ENCODE measurements around the gene EYS.

EYS gene

DNA sequence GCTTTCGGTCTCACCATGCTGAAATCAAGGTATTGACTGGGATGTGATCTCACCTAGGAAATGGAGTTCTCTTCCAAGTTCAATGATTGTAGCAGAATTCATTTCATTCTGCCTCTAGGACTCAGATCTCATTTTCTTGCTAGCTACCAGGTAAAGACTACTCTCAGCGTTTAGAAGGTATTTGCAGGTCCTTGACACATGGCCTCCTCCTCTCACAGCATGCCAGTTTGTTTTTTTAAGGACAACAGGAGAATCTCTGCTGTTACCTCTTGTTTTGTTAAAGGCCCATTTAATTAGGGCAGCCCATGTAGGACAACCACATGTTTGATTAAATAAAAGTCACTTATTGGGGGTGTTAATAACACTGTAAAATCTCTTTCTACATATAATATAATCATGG lies 757.8 kb downstream of the EYS start:
- DNase-seq (ENCODE audit: low read depth), result no peak

DNA sequence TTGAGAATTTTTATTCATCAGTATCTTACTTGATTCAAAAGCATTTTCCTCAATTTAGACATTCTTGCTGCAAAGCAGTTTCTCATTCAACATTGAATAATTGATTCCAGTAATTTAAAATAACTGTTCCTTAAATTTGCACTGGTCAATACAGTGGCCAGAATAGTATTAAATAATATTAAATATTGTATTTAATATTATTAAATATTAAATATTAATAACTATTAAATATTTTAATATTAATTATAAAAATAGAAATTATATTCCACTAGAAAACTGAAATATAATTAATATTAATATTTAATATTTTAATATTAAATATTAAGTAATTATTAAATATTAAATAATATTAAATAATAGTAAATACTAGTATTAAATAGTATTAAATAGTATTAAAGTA lies 758.8 kb downstream of the EYS start:
- no peak for DNase-seq (ENCODE audit: low read depth)

DNA sequence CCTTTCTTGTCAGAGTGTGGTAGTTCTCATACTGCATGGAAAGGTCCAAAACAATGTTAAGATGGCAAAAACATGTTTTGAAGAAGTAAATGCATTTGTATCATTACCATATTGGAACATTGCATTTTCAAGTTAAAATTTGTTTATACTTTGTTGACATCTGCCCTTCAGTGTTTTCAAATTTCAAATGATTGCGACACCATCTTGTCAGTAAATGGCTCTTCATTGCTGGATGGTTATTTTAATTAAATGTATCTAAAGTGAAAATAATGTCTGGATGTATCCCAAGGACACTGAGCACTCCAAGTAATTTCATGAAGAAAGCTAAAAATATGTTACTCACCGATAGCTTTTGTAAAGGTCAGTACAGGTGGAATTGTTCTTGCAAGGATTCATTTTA lies 761.6 kb downstream of the EYS start:
- no peak for DNase-seq (ENCODE audit: low read depth)

DNA sequence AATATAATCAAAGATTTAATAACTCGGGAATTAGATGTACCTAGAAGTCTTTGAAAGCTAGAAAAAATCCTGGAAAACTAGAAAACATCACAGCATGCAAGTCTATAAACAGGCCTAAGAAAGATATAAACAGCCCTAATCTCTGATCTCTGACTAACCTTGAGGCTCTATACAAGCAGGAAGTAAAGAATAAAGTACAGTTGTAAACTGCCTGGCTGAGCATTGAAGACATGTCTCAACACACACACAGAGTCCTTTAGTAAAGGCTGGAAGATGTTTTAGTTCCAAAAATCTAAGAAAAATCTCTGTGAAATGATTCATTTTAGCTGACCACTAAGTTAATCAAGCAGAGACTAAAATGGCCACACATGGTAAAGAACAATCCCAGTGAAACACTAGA lies 774.5 kb downstream of the EYS start:
- no peak for DNase-seq (ENCODE audit: low read depth)

DNA sequence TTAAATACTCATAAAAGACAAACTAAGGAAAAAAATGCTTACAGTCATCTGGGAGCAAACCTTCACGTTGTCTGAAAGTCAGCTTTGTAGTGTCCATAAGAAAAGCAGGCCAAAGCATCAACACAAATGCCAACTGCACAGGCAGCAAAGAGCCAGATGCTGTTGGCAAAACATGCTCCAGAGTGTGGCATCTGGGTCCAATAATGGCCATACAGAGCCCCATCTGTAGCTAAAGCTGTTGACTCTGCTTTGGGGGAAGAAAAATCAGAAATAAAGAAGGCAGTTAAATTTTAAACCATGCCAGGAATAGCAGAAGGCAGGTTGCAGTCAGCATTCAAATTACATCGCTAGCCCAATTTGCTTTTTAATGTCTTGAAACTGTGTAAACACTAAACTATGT lies 776.3 kb downstream of the EYS start:
- DNase-seq (ENCODE audit: low read depth), result no peak

DNA sequence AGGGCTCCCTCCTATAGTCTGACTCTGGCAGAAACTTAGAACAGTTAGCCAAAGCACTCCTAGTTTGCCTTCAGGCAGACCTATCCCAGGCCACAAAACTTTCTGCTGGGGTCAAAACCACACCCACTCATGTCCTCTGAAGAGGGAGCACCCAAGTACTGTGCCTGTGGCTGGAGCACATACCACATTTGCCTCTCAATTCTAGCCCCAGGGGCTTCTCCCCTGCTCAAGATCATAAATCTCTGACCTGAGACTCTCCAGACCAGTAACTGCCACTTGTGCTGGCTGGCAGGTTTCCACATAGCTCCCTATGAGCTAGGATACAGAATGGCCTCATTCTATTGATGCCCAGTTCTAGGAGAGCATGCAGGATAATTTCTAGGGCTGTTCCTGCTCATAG lies 781.0 kb downstream of the EYS start:
- no peak for DNase-seq (ENCODE audit: low read depth)

DNA sequence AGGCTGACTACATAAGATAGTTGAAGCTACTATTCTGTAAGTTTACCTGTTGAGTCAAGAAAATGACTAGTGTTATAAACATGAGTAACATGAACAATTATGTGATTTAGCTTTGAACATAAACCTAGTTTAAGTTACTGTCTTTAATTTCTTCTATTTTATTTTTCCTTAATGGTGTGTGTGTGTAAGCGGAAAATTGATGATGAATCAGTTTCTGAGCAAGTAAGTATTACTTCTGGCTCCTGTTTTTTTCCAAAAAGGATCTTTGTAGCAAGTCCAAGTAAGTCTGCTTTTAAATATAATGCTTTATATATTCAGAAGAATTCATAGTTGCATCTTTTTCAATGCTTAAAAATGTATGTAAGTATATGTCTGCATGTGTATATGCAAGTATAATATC lies 786.8 kb downstream of the EYS start:
- no peak for DNase-seq (ENCODE audit: low read depth)

GRCh38 chr6:64914124-64914523 lies 792.9 kb downstream of the EYS start:
- no peak for DNase-seq (ENCODE audit: low read depth)

DNA sequence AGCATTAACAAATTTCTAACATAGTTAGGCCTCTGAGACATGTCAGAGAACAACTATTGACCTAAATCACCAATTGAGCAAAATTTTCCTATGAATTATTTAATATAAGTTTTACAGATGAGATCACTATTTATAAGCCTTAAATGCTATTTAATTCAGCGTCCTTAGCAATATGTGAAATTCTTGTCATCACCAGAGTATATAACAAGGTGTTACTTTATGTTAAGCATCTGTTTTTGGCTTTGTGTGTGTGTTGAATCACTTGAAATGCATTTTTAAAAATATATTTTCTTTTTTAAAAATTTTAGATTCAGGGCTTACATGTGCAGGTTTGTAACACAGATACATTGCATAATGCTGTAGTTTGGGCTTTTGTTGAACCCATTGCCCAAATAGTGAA lies 794.1 kb downstream of the EYS start:
- DNase-seq (ENCODE audit: low read depth), result no peak

DNA sequence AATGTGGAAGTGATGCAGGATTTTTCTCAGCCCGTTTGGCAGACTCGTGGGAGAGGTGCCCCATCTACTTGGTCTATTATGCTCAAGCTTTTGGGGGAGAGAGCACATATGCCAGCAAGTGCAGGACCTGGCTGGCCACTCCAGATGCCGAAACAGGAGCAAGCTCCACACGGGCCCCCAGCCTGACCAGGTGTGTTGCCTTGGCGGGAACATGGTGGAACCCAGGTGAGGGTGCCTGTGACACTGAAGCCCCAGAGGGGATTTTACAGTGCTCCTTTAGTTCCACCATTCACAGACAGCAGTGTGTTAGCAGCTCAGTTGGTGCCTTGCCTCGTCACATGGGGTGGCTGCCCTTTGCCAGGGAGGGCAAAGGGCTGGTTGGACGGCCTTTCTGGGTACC lies 798.9 kb downstream of the EYS start:
- no peak for DNase-seq (ENCODE audit: low read depth)

GRCh38 chr6:64904616-64905015 lies 802.4 kb downstream of the EYS start:
- no peak for DNase-seq (ENCODE audit: low read depth)

- no peak for DNase-seq (ENCODE audit: low read depth)
Observed at GRCh38 chr6:64902596-64902995, 804.4 kb downstream of the EYS start.

- DNase-seq (ENCODE audit: low read depth), result no peak
Observed at GRCh38 chr6:64896939-64897338, 810.1 kb downstream of the EYS start.

DNA sequence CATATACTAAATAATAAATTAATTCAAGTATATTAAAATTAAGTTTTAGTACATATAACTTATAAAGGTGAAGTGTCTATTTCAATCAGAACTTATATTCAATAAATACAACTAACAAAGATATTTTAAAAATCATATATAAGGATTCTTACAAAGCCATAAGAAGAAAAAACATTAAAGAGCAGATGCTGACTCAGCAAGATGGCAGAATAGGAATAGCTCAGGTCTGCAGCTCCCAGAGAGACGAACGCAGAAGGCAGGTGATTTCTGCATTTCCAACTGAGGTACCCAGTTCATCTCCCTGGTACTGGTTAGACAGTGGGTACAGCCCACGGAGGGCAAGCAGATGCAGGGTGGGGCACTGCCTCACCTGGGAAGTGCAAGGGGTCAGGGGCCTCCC lies 811.1 kb downstream of the EYS start:
- no peak for DNase-seq (ENCODE audit: low read depth)

- DNase-seq (ENCODE audit: low read depth), result no peak
Observed at GRCh38 chr6:64890609-64891008, 816.4 kb downstream of the EYS start.

- DNase-seq (ENCODE audit: low read depth), result no peak
Observed at GRCh38 chr6:64889144-64889543, 817.9 kb downstream of the EYS start.

GRCh38 chr6:64874776-64875175 lies 832.2 kb downstream of the EYS start:
- DNase-seq (ENCODE audit: low read depth), result no peak

DNA sequence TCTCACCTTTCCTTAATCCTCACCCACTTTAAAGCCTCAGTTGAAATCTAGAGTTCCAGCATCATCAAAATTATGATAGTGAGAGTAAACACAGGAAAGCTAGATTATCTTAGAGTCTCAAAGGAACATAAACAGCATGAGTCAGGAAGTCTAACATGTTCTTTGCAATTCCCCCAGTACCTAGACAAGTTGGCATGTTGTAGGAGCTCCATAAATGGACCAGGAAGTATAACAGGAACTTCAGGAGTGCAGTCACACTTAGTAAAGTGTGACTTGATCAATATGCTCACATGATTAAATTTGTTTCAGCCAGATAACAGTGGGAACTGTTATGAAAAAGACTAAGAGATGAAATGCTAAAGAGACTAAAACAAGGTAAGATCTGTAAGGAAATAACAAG lies 834.4 kb downstream of the EYS start:
- no peak for DNase-seq (ENCODE audit: low read depth)

DNA sequence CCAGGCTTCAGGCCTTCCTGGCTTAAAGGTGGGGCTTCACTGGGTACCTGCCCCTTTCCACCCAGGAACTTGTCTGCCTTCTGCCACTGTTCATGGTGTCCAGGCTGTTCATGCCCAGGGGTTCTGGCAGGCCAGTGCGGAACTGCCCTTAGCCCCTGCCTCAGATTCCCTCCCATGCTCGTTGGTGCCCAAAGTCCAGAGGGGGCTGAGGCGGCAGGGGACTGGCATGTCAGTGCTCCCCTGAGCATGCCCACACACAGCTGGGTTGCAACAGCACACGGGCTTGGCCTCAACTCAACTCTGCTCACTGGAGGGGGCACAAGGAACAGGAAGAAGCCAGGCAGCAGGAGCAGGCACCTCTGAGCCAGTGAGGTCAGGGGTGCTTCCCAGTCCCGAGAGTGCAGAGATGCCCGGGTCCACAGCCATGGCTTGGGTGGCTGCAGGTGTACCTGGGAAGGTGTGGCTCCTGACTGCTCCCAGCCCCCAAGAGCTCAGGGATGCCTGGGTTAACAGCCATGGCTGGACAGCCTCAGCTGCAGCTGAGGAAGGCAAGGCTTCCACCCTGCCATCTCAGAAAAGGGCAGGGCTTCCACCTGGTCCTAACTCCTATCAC lies 845.9 kb downstream of the EYS start:
- DNase-seq (ENCODE audit: low read depth), result no peak

DNA sequence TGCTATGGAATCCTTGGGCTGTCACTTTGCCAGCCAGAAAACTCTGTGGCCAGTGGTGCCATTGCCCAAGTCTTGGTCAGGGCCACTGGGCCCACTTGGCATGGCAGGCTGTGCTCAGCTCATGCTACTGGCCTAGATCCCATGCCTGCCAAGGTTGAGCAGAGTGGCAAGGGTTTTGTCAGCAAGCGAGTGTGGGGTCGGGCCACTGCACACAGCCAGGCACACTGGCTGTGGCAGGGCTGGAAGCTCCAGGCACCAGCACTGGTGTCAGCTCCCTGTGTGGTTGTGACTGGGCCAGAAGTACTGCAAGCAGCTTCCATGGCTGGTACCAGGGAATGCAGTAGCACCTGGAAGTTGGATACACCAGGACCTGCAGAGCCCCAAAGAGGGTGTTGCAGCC lies 846.8 kb downstream of the EYS start:
- DNase-seq (ENCODE audit: low read depth), result no peak

DNA sequence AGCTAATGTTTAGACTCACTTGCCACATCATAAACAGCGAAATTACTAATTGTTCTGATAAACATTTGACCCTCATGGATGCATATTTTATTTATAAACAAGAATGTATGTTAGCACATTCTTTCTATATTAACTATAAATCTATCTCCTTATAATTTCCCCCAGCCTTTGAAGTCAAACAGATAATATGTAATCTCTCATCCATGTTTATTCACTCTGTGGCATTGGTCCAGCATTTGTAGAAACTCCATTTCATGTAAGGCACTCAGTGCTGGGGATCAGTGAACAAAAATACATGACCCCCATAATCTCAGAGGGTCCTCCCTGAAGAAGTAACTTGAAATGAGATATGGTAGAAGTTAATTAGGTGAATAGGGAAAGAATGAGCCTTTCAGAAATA lies 856.9 kb downstream of the EYS start:
- no peak for DNase-seq (ENCODE audit: low read depth)

GRCh38 chr6:64848467-64848866 lies 858.6 kb downstream of the EYS start:
- no peak for DNase-seq (ENCODE audit: low read depth)

GRCh38 chr6:64847396-64847795 lies 859.6 kb downstream of the EYS start:
- DNase-seq (ENCODE audit: low read depth), result no peak

GRCh38 chr6:64838726-64839125 lies 868.3 kb downstream of the EYS start:
- no peak for DNase-seq (ENCODE audit: low read depth)

DNA sequence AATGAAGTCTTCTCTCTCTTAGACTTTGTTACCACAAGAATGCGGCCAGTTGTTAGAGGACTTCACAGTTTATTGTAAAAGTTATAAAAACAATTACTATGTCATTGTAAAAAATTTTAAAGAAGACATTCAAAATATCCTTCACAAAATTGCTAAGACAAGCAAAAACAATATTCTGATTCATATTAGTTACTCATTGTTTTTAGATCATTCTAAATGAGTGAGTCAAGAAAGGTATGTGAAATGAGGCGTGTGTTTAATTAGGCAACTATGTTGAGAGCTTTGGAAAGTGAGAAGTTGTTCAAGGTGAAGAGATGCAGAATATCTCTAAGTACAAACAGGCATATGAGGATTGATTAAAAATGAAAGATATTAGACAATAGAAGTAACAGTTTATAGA lies 875.3 kb downstream of the EYS start:
- DNase-seq (ENCODE audit: low read depth), result no peak
